Erythroblast (primary cell): Measurements from ENCODE around the gene HLX.

Experiments used
- DNase-seq, 2 experiments: peaks; one replicate each; lab custom pipeline; 2025; lab: John Stamatoyannopoulos, UW
- GATA1 ChIP-seq: IDR thresholded peaks from 2 replicates; pipeline ENCODE4 v1.6.1; 2011; ENCODE audit warnings: low read depth, mild to moderate bottlenecking, control low read depth, low read length, moderate library complexity
- POLR2A ChIP-seq: IDR thresholded peaks from 2 replicates; pipeline ENCODE4 v1.6.1; 2011; ENCODE audit warnings: mild to moderate bottlenecking, low read length

Gene HLX

DNA sequence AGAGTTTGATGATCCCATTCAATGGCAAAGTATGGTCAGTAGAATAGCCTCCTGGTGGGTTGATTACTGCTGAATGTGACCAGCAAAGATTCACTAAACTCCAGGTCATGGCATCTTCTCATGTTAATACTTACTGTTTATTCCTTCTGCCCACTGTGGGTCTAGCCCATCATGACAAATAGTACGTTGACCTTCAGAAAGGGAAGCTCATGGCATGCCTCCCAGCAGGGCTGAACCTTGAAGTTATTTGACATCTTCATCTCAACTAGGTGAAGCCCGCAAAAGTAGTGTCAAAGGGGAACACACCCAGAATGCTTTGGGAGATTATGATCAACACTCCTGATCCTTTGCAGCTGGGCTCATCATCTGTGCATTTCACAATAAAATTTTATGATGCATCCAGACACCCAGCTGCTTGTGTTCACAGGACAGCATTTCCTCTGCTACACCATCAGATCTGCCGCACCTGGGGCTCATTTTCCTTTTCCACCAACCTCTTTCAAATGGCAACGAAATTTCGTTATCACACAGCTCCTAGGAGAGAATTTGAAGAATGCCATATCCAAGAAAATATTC is 49.6 kb downstream of the HLX start:
- no peak for TF ChIP-seq POLR2A
- no peak for TF ChIP-seq GATA1
- DNase-seq: no peak

DNA sequence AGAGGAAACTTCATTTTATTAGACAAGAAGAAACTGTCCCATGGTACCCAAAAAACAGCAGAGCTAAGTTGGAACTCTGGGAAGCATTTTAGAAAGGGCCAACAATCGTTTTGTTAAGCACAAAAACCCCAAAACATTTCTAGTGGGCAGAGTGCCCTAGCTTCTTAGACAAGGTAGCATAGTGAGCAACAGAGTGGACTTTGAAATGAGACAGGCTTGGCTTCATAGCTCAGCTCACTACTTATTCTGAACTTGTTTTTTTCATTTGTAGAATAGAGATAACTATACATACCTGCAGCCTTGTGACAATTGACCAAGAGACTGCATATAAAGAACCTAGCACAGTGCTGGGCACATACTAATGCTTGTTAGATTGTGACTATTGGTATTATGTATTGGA is 50.1 kb downstream of the HLX start:
- no peak for TF ChIP-seq GATA1
- no peak for TF ChIP-seq POLR2A
- no peak for DNase-seq
